22Rv1 (cell line): ENCODE measurements around the gene JAM2.

Experiments
- H3K27ac ChIP-seq: fragments of 450-650 bp; 2 replicates; pipeline ENCODE4 v1.5.1; 2017
- CTCF ChIP-seq: fragments of 450-650 bp; IDR thresholded peaks from 2 replicates; pipeline ENCODE4 v1.5.1; 2017; ENCODE audit warnings: mild to moderate bottlenecking
- ZFX ChIP-seq: fragments of 450-650 bp; IDR thresholded peaks from 2 replicates; pipeline ENCODE4 v1.6.1; 2017; ENCODE audit warnings: antibody characterized with exemption, borderline replicate concordance

The JAM2 gene

DNA sequence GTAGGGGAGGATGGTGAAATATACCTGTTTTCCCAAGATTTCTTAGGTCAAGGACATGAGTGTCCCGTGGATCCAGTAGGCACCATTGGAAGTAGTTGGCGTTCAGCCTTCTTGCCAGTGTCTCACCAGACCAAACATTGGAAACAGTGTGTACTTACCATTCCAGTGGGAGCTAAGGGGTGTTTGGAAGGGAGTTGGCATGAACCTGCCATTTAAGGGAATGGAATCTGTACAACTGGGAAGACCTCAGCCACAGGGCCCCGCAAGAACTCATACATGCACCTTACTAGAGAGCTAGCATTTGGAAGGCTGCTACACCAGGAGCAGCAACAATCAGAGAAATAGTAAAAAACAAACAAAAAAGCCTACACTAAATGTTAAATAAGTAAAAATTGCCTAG is 82.9 kb downstream of the JAM2 start:
- no peak overlapping the region for H3K27ac ChIP-seq
- TF ChIP-seq ZFX (no peak), CTCF (no peak)

DNA sequence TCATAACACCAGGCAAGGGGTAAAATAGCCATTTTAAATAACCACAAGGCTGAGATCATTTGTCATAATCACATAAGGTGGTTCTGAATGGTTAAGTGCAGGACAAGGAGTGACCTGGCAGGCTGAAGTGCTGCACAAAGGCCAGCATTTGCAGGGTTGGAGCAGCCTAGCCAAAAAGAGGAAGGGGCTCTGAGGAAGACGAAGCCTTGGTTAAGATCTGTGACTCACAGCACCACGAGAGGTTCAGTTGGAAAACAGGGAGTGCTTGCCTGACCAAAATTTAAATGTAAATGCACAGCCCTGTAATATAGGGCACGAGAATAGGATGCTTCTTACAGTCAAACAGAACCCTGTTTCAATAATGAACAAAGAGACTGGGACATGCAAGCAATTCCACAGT is 83.6 kb downstream of the JAM2 start:
- H3K27ac ChIP-seq: no peak overlapping the region
- TF ChIP-seq ZFX (no peak), CTCF (no peak)

DNA sequence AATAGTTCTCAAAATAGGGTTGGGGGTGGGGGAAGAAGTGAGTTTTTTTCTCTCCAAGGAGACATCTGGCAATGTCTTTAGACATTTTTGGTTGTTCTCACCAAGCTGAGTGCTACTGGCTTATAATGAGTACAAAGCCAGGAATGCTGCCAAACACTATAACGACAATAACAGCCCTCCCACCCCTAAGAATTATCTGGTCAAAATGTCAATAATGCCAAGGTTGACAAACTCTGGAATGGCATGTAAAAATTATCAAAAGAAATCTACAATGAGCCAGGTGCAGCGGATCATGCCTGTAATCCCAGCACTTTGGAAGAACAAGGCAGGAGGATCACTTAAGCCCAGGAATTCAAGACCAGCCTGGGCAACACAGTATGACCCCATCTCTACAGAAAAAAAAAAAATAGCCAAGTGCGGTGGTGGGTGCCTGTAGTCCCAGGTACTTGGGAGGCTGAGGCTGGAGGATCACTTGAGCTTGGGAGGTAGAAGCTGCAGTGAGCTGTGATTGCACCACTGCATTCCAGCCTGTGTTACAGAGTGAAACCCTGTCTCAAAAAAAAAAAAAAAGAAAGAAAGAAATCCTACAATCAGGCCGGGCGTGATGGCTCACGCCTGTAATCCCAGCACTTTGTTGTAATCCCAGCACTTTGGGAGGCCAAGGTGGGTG is 93.2 kb downstream of the JAM2 start:
- H3K27ac ChIP-seq: no peak overlapping the region
- TF ChIP-seq ZFX (no peak), CTCF (no peak)

DNA sequence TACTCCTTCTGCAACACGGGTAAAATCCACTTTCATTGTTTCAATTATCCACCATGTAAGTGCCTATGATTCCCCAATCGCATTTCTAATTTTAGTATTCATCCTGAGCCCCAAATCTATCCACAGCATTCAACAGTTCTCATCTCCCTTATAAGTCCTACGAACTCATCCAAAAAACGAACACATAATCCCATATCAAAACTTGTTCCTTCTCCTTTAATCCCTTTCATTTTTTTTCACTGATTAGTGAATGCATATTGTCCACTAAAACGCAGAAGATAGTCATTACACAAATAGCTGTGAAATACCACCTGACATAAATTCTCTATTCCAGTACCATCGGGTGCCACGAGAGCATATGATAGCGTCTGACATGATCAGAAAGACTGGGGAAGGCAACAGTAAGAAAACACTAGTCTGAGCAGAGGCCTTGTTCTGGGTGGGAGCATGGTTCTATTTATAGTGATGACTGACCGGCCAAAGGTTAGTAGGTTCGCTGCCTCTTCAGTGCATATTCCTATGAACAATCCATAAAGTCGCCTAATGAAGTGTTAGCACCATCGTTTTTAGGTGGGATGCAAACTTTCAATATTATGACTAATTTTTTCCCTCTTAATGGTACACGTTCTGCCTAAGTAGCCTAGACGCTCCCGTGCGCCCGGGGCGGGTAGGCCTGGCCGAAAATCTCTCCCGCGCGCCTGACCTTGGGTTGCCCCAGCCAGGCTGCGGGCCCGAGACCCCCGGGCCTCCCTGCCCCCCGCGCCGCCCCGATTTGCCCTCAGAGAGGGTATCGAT is 95.0 kb downstream of the JAM2 start:
- peak overlapping the region; percentile 98 for H3K27ac ChIP-seq
- TF ChIP-seq CTCF (no peak), ZFX (no peak)

GRCh38 chr21:25734654-25734903 is 95.5 kb downstream of the JAM2 start:
- H3K27ac ChIP-seq: peak overlapping the region; percentile 98
- TF ChIP-seq ZFX: no peak
- TF ChIP-seq CTCF: no peak

DNA sequence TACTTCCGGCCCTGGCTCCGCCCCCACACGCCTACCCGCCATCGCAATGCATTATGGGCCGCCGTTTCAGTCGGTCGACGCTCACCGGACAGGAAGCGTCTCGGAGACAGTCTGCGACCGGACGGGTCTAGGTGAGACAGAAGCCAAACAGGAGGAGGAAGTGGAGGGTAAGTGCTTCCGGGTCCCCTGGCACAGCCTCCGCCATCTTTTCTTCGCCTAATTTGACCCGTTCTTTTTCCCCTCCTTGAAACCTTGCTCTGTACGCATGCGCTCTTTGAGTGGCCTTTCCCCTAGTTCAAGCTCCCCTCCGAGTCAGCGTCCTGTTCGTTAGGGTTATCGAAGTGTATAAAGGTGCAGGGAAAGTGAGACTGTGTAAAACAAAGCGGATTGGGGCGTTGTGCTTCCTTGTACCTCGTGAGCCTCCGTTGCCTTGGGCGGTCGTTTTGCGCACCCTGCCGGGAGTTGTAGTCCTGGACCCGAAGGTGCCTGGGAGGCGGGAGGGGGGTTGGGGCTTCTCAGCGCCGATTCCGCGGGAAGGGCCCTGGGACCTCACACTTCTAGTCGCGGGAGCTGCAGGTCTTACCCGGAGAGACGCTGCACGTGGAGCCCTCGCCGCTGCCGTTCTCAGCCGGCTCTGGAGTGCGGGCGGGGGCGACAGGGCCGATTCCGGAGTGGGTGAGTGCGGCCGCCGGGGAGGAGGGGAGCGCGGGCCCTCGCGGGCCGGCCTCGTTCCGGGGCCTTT is 96.0 kb downstream of the JAM2 start, which contains the start of the genes ATP5PF and GABPA:
ATP5PF (minus strand) TSS at position 1 of the 742 bp plus-strand sequence. CDS start 5,110 bp downstream, outside the sequence.
GABPA (plus strand) TSS at position 69 of the 742 bp plus-strand sequence. CDS start 6,627 bp downstream, outside the sequence.
- H3K27ac ChIP-seq: peak within 1 kb of the TSS; percentile 98
- TF ChIP-seq ZFX: no peak
- no peak for TF ChIP-seq CTCF
